ENCODE measurements around the gene MED12. TPM values are rescaled to one million over a fixed set of nuclear protein-coding genes. Genes with fewer than 3 reads are reported as not detected.
A peak's percentile ranks its signal among the peaks of the same experiment; 100 is the strongest.

The MED12 gene
- total and polyA plus RNA-seq, 2 of the 8 experiments (the other 6 are each of a cell fraction or from before 2014, with no cell fraction given) = 19.4 to 48.9 TPM

GRCh38 chrX:71184803-71185495, 66.6 kb downstream of the MED12 start:
- no peak overlapping the region for H3K27ac ChIP-seq (ENCODE audit: low read depth, low read length)
- no peak overlapping the region for H2BK120ac ChIP-seq (replicated peaks; ENCODE audit: low read depth, low read length)
- POLR2A ChIA-PET (ENCODE audit: partially characterized antibody) = interaction anchor here (1.9 kb wide), 1 partner anchor 9 kb away, joined by 5 read pairs; no protein-coding TSS in a partner anchor
- H2AK5ac ChIP-seq (ENCODE audit: low read depth, low read length) = no peak overlapping the region
- H3K9me3 ChIP-seq (ENCODE audit: insufficient read depth in 2 of 2, low read depth in 1 of 2, low read length in 1 of 2) = no peaks in the 10 kb centered on the region
- H4K20me1 ChIP-seq (replicated peaks in 1 of 2; ENCODE audit: control insufficient read depth in 1 of 2, insufficient read depth in 2 of 2, low read length in 2 of 2) = no peaks in the 10 kb centered on the region
- H3K79me2 ChIP-seq (ENCODE audit: control insufficient read depth in 1 of 2, insufficient read depth in 2 of 2, low read length in 2 of 2) = no peaks in the 10 kb centered on the region
- no peaks in the 10 kb centered on the region for H3K79me1 ChIP-seq (ENCODE audit: low read depth, low read length)
- H3K9ac ChIP-seq (replicated peaks in 1 of 4; ENCODE audit: extremely low read depth in 1 of 4, low read depth in 3 of 4, low read length in 3 of 4) = no peak overlapping the region
- 0 out of 2 replicates have a peak overlapping the region, but pooled peaks have one; percentile 39 for H2BK12ac ChIP-seq (ENCODE audit: low read depth, low read length)
- H3K23ac ChIP-seq (ENCODE audit: insufficient read length) = no peak overlapping the region
- no peak for FAIRE-seq
- no peak overlapping the region for H3K14ac ChIP-seq (ENCODE audit: insufficient read length)
- H3K4me1 ChIP-seq (replicated peaks in 1 of 4; ENCODE audit: control insufficient read depth in 3 of 4, insufficient read depth in 4 of 4, low read length in 3 of 4) = peaks cover 3 to 7% (median 5%) of the 10 kb centered on the region in 4 experiments; a peak in 4 of 7 replicates
- CTCF ChIA-PET (ENCODE audit: partially characterized antibody) = interaction anchor here (0.8 kb wide), 1 partner anchor 56 kb away, joined by 4 read pairs; no protein-coding TSS in a partner anchor
- no peaks in the 10 kb centered on the region for H3K27me3 ChIP-seq (replicated peaks in 1 of 4; ENCODE audit: control insufficient read depth in 3 of 4, extremely low read depth in 1 of 4, insufficient read depth in 3 of 4, low read length in 3 of 4)
- H4K5ac ChIP-seq (ENCODE audit: insufficient read length, low read depth, low read length) = no peak overlapping the region
- H3K56ac ChIP-seq (replicated peaks; ENCODE audit: insufficient read length, low read depth, low read length) = no peak overlapping the region
- 0 out of 2 replicates have a peak overlapping the region, but pooled peaks have one; percentile 29 for H2BK15ac ChIP-seq (ENCODE audit: low read length)
- H4K91ac ChIP-seq (replicated peaks; ENCODE audit: insufficient read length, low read length) = no peak overlapping the region
- no peak overlapping the region for H4K8ac ChIP-seq (ENCODE audit: extremely low read depth, insufficient read depth, low read length)
- H3K4me3 ChIP-seq (ENCODE audit: extremely low read depth in 1 of 4, insufficient read depth in 2 of 4, low read depth in 3 of 4, low read length in 4 of 4) = no peak overlapping the region
- H2BK20ac ChIP-seq (ENCODE audit: low read length) = no peak overlapping the region
- H3K18ac ChIP-seq (ENCODE audit: extremely low read depth, low read length) = no peak overlapping the region
- no peak for TF ChIP-seq E2F6 (IDR thresholded peaks at IDR 0.05)
- no peak for TF ChIP-seq SAP30 (IDR thresholded peaks at IDR 0.05; ENCODE audit: insufficient read depth, insufficient replicate concordance, low read length)
- no peak for TF ChIP-seq BACH1 (IDR thresholded peaks at IDR 0.05; ENCODE audit: low read length)
- TF ChIP-seq GTF2F1 (IDR thresholded peaks at IDR 0.05; ENCODE audit: borderline replicate concordance, low read depth, low read length) = no peak
- H3K23me2 ChIP-seq (ENCODE audit: low read depth, low read length) = no peaks in the 10 kb centered on the region
- 92% methylated on average over 3 of the region's 4 CpGs; no CpG with 5 or more reads in 1 of the 2 experiments for WGBS, 2 experiments (ENCODE audit: extremely low coverage in 1 of 2, insufficient coverage in 1 of 2, insufficient read length in 1 of 2, insufficient replicate concordance in 2 of 2, low coverage in 1 of 2, low lambda C conversion rate in 2 of 2, missing lambda C conversion rate in 1 of 2)
- H2BK5ac ChIP-seq (ENCODE audit: low read depth, low read length) = no peak overlapping the region
- no peak for DNase-seq (ENCODE audit: low read depth in 1 of 2, low spot score in 2 of 2)
- H2AFZ ChIP-seq (ENCODE audit: low read length) = no peak overlapping the region
- H3K36me3 ChIP-seq (ENCODE audit: control insufficient read depth in 2 of 4, insufficient read depth in 4 of 4, low read length in 3 of 4) = no peaks in the 10 kb centered on the region
- no peak overlapping the region for H3K4ac ChIP-seq (replicated peaks; ENCODE audit: insufficient read length, low read depth, low read length)
- no peak overlapping the region for H3K4me2 ChIP-seq (ENCODE audit: insufficient read depth in 1 of 2, low read depth in 2 of 2, low read length in 2 of 2)

Data from H1 (cell line).